ENCODE results near the gene IQCF6. TPM values are rescaled to one million over a fixed set of nuclear protein-coding genes. Genes with fewer than 3 reads are reported as not detected.

Gene IQCF6
- total RNA-seq, 2 experiments from 2014 or later, result not detected

DNA sequence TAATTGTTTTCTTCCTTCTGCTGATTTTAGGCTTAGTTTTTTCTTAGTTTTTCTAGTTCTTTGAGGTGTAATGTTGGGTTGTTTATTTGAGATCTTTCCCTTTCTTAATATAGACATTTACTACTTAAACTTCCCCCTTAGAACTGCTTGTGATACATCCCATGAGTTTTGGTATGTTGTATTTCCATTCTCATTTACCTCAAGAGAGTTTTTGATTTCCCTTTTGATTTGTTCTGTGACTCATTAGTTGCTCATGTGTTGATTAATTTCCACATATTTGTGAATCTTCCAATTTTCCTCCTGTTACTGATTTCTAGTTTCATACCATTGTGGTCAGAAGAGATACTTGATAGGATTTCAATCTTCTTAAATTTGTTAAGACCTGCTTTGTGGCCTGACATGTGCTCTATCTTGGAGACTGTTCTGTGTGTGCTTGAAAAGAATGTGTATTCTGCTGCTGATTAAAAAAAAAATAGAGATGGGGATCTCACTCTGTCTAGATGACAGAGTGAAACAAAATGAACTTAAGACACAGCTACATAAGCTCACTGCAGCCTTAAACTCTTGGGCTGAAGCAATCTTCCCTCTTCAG, 49.9 kb downstream of the IQCF6 start:
- TF ChIP-seq, protein P1, sequence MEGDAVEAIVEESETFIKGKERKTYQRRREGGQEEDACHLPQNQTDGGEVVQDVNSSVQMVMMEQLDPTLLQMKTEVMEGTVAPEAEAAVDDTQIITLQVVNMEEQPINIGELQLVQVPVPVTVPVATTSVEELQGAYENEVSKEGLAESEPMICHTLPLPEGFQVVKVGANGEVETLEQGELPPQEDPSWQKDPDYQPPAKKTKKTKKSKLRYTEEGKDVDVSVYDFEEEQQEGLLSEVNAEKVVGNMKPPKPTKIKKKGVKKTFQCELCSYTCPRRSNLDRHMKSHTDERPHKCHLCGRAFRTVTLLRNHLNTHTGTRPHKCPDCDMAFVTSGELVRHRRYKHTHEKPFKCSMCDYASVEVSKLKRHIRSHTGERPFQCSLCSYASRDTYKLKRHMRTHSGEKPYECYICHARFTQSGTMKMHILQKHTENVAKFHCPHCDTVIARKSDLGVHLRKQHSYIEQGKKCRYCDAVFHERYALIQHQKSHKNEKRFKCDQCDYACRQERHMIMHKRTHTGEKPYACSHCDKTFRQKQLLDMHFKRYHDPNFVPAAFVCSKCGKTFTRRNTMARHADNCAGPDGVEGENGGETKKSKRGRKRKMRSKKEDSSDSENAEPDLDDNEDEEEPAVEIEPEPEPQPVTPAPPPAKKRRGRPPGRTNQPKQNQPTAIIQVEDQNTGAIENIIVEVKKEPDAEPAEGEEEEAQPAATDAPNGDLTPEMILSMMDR (IDR thresholded peaks at IDR 0.05), result no peak
- Mint-ChIP-seq H3K36me3 (ENCODE audit: low read depth) (peaks cover 5% of the 10 kb centered on the region), H3K4me1 (ENCODE audit: low read depth) (peaks cover 45% of the 10 kb centered on the region), H3K9me3 (peaks cover 5% of the 10 kb centered on the region), H3K27ac (peak overlapping the region; percentile 84), H3K27me3 (peaks cover 1% of the 10 kb centered on the region), H3K4me3 (peak overlapping the region; percentile 3)
- DNase-seq (no peak), ATAC-seq (peak; percentile 57)
- CTCF ChIA-PET, result interaction anchor here (0.6 to 6.6 kb wide), 4 partner anchors 11 to 71 kb away, joined by 3 to 41 read pairs (median 23); no protein-coding TSS in a partner anchor
- POLR2A ChIA-PET, result interaction anchor here (0.8 to 1.1 kb wide), 3 partner anchors 16 to 32 kb away, joined by 3 read pairs; no protein-coding TSS in a partner anchor
- intact Hi-C loops (cut with micrococcal nuclease), result no loop called here

Other genes starting within 250 kb of the IQCF6 start
- gene RAD54L2, start 240.5 kb downstream of the IQCF6 start, total RNA-seq, result 10 to 100 TPM; 24.1 to 24.6 TPM
- 10 to 100 TPM; 24.9 to 26.0 TPM for gene TEX264, start 108.0 kb downstream of the IQCF6 start, total RNA-seq
- gene GRM2, start 72.2 kb downstream of the IQCF6 start, total RNA-seq, result under 1 TPM; 0.20 to 0.22 TPM
- not detected for gene IQCF2, start 82.4 kb upstream of the IQCF6 start, total RNA-seq
- not detected for gene IQCF5, start 96.4 kb upstream of the IQCF6 start, total RNA-seq
- not detected for gene IQCF1, start 124.1 kb upstream of the IQCF6 start, total RNA-seq
- gene RRP9, start 162.7 kb upstream of the IQCF6 start, total RNA-seq, result 10 to 100 TPM; 40.0 to 40.7 TPM
- 10 to 100 TPM; 11.5 to 12.7 TPM for gene PARP3, start 163.1 kb upstream of the IQCF6 start, total RNA-seq
- not detected for gene GPR62, start 176.1 kb upstream of the IQCF6 start, total RNA-seq
- 1 to 10 TPM; 8.4 to 9.6 TPM for gene PCBP4, start 188.2 kb upstream of the IQCF6 start, total RNA-seq
- gene ABHD14B, start 194.8 kb upstream of the IQCF6 start, total RNA-seq, result 10 to 100 TPM; 70.7 to 73.6 TPM
- gene ABHD14A, start 195.8 kb upstream of the IQCF6 start, total RNA-seq, result 1 to 10 TPM; 8.9 to 9.5 TPM
- gene ACY1, start 204.3 kb upstream of the IQCF6 start, total RNA-seq, result 10 to 100 TPM; 61.8 to 64.5 TPM
- 1,000 to 10,000 TPM; 2,039 to 2,045 TPM for gene RPL29, start 216.7 kb upstream of the IQCF6 start, total RNA-seq